Measurements from ENCODE around the gene STK32C.

Gene STK32C

DNA sequence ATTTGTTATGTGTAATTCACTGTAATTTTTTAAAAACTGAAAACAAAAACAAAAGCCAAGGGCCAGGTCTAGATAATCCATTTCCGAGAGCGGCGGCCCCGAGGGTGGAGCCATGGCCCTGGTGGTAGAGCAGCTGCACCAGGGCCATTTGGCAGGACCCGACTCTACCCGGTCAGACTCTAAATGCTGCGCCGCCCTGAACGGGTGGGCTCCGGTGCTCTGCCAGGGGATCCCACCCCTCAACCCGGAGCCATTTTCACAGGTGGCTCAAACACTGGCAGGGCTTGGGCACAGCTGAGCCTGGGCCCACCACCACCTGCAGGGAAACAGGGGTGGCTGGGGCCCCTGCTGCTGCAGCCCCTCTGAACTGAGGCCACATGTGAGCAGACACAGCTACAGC, 64.1 kb downstream of the STK32C start:
- Histone ChIP-seq H3K27me3 (no peaks in the 10 kb centered on the region; the same call in 1 of the 2 replicates), H3K4me2 (peak overlapping the region; percentile 11), H3K4me1 (peaks cover 66% of the 10 kb centered on the region), H3K27ac (no peak overlapping the region), H3K9ac (no peak overlapping the region), H3K36me3 (no peaks in the 10 kb centered on the region), H3K9me3 (no peaks in the 10 kb centered on the region), H3K4me3 (no peak overlapping the region), H4K20me1 (no peaks in the 10 kb centered on the region; the same call in 1 of the 2 replicates)
- no peak for TF ChIP-seq Cebpa-rat (IDR thresholded peaks at IDR 0.05)

DNA sequence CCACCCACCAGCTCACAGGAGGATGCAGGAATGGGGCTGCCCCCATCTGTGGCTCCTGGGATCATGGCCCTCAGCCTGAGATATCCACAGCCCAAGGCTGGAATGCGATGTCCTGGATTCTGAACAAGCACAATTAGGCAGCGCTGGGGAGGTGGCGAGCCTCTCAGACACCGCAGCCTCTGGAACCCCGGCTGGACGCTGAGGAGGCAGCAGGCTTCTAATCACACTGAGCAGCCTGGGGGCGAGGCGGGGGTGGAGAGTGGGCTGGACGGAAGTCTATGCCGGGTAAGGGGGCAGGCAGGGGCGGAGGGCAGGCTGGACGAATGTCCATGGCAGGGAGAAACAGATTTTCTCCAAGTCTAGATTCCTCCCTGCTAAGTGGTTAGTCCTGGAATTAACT, 64.6 kb downstream of the STK32C start:
- no peaks in the 10 kb centered on the region; the same call in 1 of the 2 replicates for H4K20me1 ChIP-seq
- H3K9ac ChIP-seq, result no peak overlapping the region
- H3K9me3 ChIP-seq, result no peaks in the 10 kb centered on the region
- no peaks in the 10 kb centered on the region for H3K36me3 ChIP-seq
- no peaks in the 10 kb centered on the region; the same call in 1 of the 2 replicates for H3K27me3 ChIP-seq
- no peak overlapping the region for H3K4me2 ChIP-seq
- no peak for TF ChIP-seq Cebpa-rat (IDR thresholded peaks at IDR 0.05)
- H3K4me1 ChIP-seq, result peaks cover 66% of the 10 kb centered on the region
- H3K4me3 ChIP-seq, result no peak overlapping the region
- H3K27ac ChIP-seq, result no peak overlapping the region

DNA sequence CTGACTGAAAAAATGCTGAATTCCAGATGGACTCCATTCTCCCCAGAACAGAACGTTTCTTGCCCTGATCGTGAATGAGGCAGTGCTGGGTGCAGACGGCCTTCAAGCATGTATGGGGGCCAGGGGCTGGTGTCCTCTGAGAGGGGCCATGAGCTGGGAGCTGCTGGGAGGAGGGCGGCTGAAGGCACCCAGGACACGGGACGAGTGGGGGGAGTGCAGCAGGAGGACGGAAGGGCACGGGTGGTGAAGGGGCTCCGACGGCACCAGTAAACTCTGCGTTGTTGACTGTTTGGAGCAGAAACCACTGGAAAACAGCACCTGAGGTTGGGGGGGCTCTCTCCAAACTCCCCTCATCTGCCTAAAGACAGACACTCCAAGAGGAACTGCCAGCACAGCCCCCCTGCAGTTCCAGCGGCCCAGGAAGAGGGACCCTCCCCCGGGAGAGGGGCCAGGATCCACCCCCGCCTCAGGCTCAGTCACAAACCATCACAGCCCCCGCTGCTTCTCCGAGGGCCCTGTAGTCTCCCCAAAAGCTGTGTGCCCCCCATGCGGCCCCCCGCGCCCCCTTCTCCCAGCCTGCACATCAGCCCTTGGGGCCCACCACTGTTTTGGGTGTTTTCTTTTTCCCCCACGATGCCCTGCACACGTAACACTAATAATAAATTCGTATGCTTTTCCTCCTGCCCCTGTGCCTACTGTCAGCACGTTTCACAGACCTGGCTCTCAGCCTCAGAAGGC, 65.5 kb downstream of the STK32C start:
- Histone ChIP-seq H3K4me1 (peaks cover 66% of the 10 kb centered on the region), H3K4me2 (0 out of 2 replicates have a peak overlapping the region, but pooled peaks have one; percentile 14)

DNA sequence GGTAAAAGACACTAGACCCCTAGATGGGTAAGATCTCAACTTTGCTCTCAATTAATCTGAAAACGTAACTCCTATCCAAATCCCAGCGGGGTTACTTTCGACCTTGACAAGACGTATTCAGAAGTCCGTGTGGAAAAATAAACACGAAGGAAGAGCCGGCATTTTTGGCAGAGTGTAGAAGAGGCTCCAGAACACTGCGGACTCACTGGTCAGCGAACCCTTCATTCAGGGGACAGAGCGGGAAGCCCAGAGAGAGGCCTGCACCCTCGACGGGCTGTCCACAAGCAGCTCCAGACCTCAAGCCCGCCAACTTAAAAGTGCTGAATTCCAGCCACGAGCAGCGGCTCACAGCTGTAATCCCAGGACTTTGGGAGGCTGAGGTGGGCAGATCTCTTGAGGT, 66.3 kb downstream of the STK32C start:
- peaks cover 66% of the 10 kb centered on the region for H3K4me1 ChIP-seq

More for the DNA sequence above, 65.5 kb downstream of the STK32C start:
- Histone ChIP-seq H3K9me3 (no peaks in the 10 kb centered on the region), H3K27me3 (no peaks in the 10 kb centered on the region; the same call in 1 of the 2 replicates), H3K4me3 (no peak overlapping the region), H4K20me1 (no peaks in the 10 kb centered on the region), H3K9ac (no peak overlapping the region), H3K27ac (no peak overlapping the region), H3K36me3 (no peaks in the 10 kb centered on the region)
- no peak for TF ChIP-seq Cebpa-rat (IDR thresholded peaks at IDR 0.05)

DNA sequence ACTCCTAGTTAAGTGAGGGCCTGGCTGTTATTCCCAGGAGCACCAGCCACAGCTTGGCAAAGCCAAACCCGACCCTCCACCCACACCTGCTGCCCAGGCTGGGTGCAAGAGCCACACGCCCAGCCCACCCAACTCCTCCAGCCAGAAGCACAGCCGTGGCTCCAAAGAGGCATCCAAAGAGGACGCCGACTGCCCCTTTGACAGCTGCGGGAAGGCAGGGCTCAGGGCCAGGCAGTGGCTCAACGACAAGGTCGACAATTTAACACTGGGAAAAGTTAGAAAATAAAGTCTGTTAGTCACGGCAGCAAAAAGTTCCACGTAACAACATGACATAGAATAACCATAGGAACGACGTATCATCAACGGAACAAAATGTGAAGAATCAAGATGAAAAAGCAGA, 66.7 kb downstream of the STK32C start:
- peaks cover 68% of the 10 kb centered on the region for H3K4me1 ChIP-seq
- H3K9me3 ChIP-seq, result no peaks in the 10 kb centered on the region
- 0 out of 2 replicates have a peak overlapping the region, but pooled peaks have one; percentile 91 for H3K4me2 ChIP-seq
- no peak overlapping the region for H3K9ac ChIP-seq
- TF ChIP-seq Cebpa-rat (IDR thresholded peaks at IDR 0.05), result no peak
- no peak overlapping the region for H3K4me3 ChIP-seq
- H3K27me3 ChIP-seq, result no peaks in the 10 kb centered on the region; the same call in 1 of the 2 replicates
- no peaks in the 10 kb centered on the region for H3K36me3 ChIP-seq
- H4K20me1 ChIP-seq, result no peaks in the 10 kb centered on the region
- no peak overlapping the region for H3K27ac ChIP-seq

More for the DNA sequence above, 66.3 kb downstream of the STK32C start:
- Histone ChIP-seq H3K27ac (no peak overlapping the region), H3K4me2 (no peak overlapping the region), H4K20me1 (no peaks in the 10 kb centered on the region), H3K9me3 (no peaks in the 10 kb centered on the region), H3K4me3 (no peak overlapping the region), H3K9ac (no peak overlapping the region), H3K27me3 (no peaks in the 10 kb centered on the region; the same call in 1 of the 2 replicates), H3K36me3 (no peaks in the 10 kb centered on the region)
- TF ChIP-seq Cebpa-rat (IDR thresholded peaks at IDR 0.05), result no peak

DNA sequence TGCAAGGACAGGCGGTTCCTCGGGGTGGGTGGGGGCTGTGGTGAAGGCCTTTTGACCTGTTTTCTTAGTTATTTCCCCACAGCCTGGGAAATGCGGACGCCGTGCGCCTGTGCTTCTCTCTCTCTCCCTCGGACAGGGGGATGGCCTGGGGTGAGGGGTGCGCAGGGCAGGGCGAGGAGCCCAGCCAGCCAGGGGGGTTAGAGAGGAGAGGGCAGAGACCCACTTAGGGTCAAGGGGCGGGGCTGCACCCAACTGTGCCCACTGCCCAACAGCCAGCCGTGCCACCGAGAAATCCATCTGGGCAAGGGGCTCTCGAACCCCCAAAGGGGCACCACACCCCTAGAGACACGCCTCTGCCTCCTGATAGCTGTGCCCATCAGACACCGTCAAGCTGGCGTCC, 67.2 kb downstream of the STK32C start:
- no peaks in the 10 kb centered on the region; the same call in 1 of the 2 replicates for H3K27me3 ChIP-seq
- no peaks in the 10 kb centered on the region for H3K36me3 ChIP-seq
- no peak overlapping the region for H3K27ac ChIP-seq
- H3K4me2 ChIP-seq, result peak overlapping the region; percentile 91; the same call in 1 of the 2 replicates
- H4K20me1 ChIP-seq, result no peaks in the 10 kb centered on the region
- no peak overlapping the region for H3K4me3 ChIP-seq
- H3K9me3 ChIP-seq, result no peaks in the 10 kb centered on the region
- TF ChIP-seq Cebpa-rat (IDR thresholded peaks at IDR 0.05), result no peak
- peaks cover 73% of the 10 kb centered on the region for H3K4me1 ChIP-seq
- no peak overlapping the region for H3K9ac ChIP-seq

DNA sequence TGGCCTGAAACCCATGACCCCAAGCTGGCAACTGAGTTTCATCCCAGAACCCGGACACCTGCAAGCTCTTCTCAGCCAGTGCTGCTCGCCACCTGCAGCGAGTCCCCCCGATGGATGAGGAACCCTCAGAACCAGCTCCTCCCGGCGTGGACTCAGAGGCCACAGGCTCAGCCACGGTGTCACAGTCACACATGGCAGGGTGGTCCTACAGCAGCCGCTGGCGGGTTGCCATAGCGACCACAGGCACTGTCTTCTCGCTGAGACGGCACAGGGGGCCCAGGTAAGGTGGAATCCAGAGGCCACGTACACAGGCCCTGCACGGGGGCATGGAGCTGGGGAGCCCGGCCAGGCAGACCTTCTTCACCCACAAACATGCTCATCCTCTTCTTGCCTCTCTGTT, 67.6 kb downstream of the STK32C start:
- Histone ChIP-seq H3K36me3 (no peaks in the 10 kb centered on the region), H3K4me2 (peak overlapping the region; percentile 91), H4K20me1 (no peaks in the 10 kb centered on the region), H3K4me1 (peaks cover 77% of the 10 kb centered on the region), H3K9me3 (no peaks in the 10 kb centered on the region), H3K9ac (0 out of 2 replicates have a peak overlapping the region, but pooled peaks have one; percentile 19), H3K27me3 (no peaks in the 10 kb centered on the region; the same call in 1 of the 2 replicates), H3K4me3 (no peak overlapping the region), H3K27ac (peak overlapping the region; percentile 53)
- TF ChIP-seq Cebpa-rat (IDR thresholded peaks at IDR 0.05), result no peak

DNA sequence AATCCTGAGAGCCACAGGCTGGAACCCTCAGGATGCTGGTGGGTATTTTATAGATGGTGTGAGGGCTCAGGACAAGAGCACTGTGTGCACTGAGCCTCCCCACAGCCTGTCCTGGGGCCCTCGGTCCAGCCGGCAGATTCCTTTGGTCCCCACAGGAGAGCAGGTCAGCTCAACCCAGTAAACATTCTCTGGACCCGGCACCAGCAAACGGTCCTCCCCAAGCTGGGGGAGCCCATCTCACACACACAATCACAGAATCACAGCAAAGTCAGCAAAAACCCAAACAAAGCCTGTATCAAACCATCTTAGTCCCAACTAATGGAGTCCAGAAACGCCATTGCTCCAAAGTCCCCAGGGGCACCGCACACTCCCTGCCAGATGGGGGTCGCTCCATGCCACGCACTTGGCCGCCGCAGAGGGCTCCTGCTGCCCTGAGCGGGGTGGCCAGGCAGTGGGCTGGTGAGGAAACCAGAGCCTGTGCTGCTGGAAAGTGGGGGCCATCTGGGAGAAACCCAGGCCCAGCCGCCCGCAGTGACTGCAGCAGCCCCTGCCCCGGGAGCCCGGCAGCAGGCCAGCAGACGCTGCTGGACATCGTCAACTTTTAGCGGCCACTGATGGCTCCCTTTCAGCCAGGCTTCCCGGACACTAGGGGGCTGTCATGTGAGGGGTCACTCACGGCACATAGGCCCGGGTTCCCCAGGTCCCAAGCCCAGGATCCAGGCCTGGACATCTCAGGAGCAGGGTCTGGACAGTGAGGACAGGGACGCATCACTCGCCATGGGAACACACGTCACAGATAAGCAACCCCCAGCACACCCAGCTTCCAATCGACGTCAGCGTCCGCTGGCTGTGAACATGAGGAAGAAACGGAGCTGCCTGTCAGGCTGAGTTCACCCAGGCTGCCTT, 68.4 kb downstream of the STK32C start:
- Histone ChIP-seq H3K4me1 (peaks cover 84% of the 10 kb centered on the region), H3K27me3 (no peaks in the 10 kb centered on the region), H3K4me3 (no peak overlapping the region), H3K4me2 (peak overlapping the region; percentile 91), H3K9me3 (no peaks in the 10 kb centered on the region), H3K9ac (0 out of 2 replicates have a peak overlapping the region, but pooled peaks have one; percentile 19), H4K20me1 (no peaks in the 10 kb centered on the region), H3K27ac (peak overlapping the region; percentile 53), H3K36me3 (no peaks in the 10 kb centered on the region)
- TF ChIP-seq Cebpa-rat (IDR thresholded peaks at IDR 0.05), result no peak

DNA sequence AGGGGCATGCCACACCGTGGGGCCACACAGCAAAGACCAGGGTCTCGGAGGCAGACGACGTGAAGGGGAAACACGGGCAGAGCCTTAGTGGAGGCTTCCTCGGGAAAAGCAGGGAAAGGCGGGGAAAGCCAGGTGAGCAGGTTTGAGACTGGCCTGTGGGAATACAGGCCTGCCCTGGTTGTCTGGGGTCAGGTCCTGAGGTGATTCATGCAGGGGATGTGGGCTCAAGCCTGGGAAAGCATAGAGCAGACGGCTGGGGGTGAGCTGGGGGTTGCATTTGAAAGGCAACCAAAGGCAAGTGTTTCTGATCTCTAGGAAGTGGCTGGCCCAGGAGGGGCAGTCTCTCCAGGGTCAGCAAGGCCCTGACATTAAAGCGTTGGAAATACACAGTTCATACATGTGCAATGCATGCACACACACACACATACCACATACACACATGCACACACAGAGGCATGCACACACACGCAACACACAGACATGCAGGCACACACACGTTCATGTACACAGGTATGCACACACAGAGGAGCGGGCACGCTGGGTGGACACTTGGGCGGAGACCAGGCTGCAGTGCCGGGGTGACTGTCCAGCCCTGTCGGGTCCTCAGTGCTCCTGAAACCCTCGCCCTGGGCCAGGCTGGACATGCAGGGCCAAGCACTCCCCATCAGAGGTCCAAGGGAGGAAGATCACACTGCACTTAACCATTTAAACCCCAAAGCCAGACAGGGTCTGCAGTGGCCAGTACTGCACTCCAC, 69.2 kb downstream of the STK32C start:
- H3K27ac ChIP-seq, result peak overlapping the region; percentile 81
- no peaks in the 10 kb centered on the region for H3K36me3 ChIP-seq
- H3K9ac ChIP-seq, result peak overlapping the region; percentile 64; the same call in 1 of the 2 replicates
- peak overlapping the region; percentile 91 for H3K4me2 ChIP-seq
- H3K4me3 ChIP-seq, result no peak overlapping the region
- H3K4me1 ChIP-seq, result peaks cover 84% of the 10 kb centered on the region
- H3K9me3 ChIP-seq, result no peaks in the 10 kb centered on the region
- H3K27me3 ChIP-seq, result no peaks in the 10 kb centered on the region
- no peak for TF ChIP-seq Cebpa-rat (IDR thresholded peaks at IDR 0.05)
- H4K20me1 ChIP-seq, result no peaks in the 10 kb centered on the region
